Suppressor macrophage treated with lipopolysaccharide for 1 hour (primary cell): ENCODE data around the gene UBE2E2.

Experiments
- DNase-seq, 3 donors: peaks; one replicate each; pipeline ENCODE4 v3.0.0-alpha.2; 2020 to 2022

UBE2E2 gene

GRCh38 chr3:23242106-23242505 lies 39.0 kb downstream of the UBE2E2 start:
- no peak for DNase-seq

- DNase-seq: no peak
Measured at GRCh38 chr3:23244324-23245041, 41.4 kb downstream of the UBE2E2 start.

GRCh38 chr3:23246651-23247050 lies 43.5 kb downstream of the UBE2E2 start:
- no peak for DNase-seq

GRCh38 chr3:23248594-23249131 lies 45.5 kb downstream of the UBE2E2 start:
- no peak for DNase-seq

GRCh38 chr3:23249961-23250360 lies 46.8 kb downstream of the UBE2E2 start:
- DNase-seq: no peak

GRCh38 chr3:23252122-23252521 lies 49.0 kb downstream of the UBE2E2 start:
- DNase-seq: no peak

GRCh38 chr3:23253214-23253613 lies 50.1 kb downstream of the UBE2E2 start:
- peak in 2 of 3 donors; percentile 53 to 58 for DNase-seq

- no peak for DNase-seq
Measured at GRCh38 chr3:23254282-23254681, 51.2 kb downstream of the UBE2E2 start.

- peak; percentile 20 to 57 (median 41) for DNase-seq
Measured at GRCh38 chr3:23254835-23255234, 51.7 kb downstream of the UBE2E2 start.

GRCh38 chr3:23256741-23257435 lies 53.8 kb downstream of the UBE2E2 start:
- DNase-seq: no peak

GRCh38 chr3:23258110-23258509 lies 55.0 kb downstream of the UBE2E2 start:
- peak in 2 of 3 donors; percentile 26 to 32 for DNase-seq

- DNase-seq: no peak
Measured at GRCh38 chr3:23259515-23259914, 56.4 kb downstream of the UBE2E2 start.

GRCh38 chr3:23262766-23263165 lies 59.6 kb downstream of the UBE2E2 start:
- no peak for DNase-seq

GRCh38 chr3:23263796-23264195 lies 60.7 kb downstream of the UBE2E2 start:
- no peak for DNase-seq

GRCh38 chr3:23264413-23264812 lies 61.3 kb downstream of the UBE2E2 start:
- no peak for DNase-seq

- no peak for DNase-seq
Measured at GRCh38 chr3:23270423-23270822, 67.3 kb downstream of the UBE2E2 start.

GRCh38 chr3:23271876-23272741 lies 69.0 kb downstream of the UBE2E2 start:
- DNase-seq: peak in 1 of 3 donors; percentile 25

GRCh38 chr3:23272820-23273219 lies 69.7 kb downstream of the UBE2E2 start:
- DNase-seq: peak in 1 of 3 donors; percentile 23

GRCh38 chr3:23275061-23275460 lies 71.9 kb downstream of the UBE2E2 start:
- DNase-seq: no peak

GRCh38 chr3:23275814-23276213 lies 72.7 kb downstream of the UBE2E2 start:
- no peak for DNase-seq

- no peak for DNase-seq
Measured at GRCh38 chr3:23276913-23277658, 74.0 kb downstream of the UBE2E2 start.

GRCh38 chr3:23277688-23278087 lies 74.6 kb downstream of the UBE2E2 start:
- DNase-seq: no peak
